HG03460 (cell line): ENCODE results near the gene HIRA.
"Not testable (repeated sequence)": the region's sequence is repeated elsewhere in the genome, so short reads cannot be mapped to it uniquely, and the experiment has no call there.

Source experiments
- ATAC-seq: cut with Tn5 transposase; IDR thresholded peaks from one replicate; pipeline ENCODE4 v1.9.1; 2021; ENCODE audit not compliant: unreplicated experiment

The HIRA gene

DNA sequence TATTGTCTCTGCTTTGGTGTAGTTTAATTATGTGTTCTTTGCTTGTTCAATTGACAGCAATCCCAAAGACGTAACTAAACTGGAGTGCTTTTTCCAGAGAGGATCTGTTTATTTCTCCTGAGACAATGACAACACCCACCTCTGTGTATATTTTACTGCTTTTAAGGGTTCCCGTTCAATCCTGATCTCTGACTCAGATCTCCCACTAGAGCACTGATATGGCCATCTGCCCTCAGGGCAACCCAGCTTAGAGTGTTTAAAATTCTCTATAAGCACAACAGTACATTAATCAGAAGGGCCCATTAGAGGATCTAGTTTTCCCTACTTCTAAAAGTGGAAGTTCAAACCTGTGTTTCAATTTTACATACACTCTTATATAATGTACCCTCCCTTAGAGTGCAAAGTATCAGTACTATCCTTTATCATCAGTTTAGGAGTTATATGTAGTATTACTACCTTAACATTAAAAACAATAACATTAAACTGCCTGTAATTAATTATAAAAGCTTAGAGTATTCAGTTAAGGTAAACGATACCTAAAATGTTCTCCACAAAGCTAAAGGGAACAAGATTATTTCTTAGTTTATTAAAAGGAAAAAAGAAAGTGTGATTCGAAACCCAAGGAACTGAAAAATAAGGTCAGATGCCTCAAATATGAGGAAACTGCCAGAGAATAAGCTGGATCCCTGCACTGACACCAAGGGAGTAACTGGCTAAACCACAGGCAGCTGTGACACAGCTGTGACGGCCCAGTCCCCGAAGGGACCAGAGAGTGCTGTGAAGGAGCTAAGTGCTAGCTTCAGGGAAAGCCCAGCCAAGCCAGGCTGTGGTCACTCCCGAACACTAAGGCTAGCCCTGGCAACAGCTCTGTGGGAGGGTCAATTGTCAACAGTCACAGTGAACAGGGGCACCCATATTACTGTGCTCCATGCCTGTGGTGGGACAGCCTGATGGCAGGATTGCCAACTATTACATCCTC, 32.2 kb upstream of the HIRA start:
- ATAC-seq: no peak

GRCh38 chr22:19463008-19463407, 31.5 kb upstream of the HIRA start:
- no peak for ATAC-seq

- no peak for ATAC-seq
Observed at GRCh38 chr22:19461506-19461905, 30.0 kb upstream of the HIRA start.

- no peak for ATAC-seq
Observed at GRCh38 chr22:19460036-19460435, 28.5 kb upstream of the HIRA start.

DNA sequence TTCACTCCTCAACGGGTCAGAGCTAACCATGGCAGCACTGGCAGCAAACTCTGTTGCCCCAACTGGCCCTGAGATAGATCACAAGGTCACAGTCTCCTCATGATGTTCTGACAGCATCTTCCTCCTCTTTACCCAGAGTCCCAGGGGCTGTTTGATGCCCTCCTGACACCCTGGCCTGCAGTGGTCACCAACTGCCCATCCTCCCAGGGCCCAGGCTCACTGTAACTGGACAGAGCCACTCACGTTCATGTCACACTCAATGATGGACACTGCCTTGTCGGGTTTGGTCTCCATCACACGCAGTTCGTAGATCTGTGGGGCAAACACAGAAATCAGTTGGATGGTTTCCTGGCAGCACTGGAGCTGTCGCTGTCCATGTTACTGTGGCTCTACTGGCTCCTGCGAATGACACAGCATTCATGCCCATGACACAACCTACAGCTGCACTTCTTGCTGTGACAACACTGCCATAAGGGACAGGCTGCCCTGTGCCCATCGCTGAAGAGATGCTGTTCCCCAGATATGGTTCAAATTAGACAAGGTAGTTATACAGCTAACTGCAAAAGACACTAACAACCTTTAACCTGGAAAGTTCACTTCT, 26.4 kb upstream of the HIRA start:
- no peak for ATAC-seq

- ATAC-seq: no peak
Observed at GRCh38 chr22:19456541-19456940, 25.0 kb upstream of the HIRA start.

DNA sequence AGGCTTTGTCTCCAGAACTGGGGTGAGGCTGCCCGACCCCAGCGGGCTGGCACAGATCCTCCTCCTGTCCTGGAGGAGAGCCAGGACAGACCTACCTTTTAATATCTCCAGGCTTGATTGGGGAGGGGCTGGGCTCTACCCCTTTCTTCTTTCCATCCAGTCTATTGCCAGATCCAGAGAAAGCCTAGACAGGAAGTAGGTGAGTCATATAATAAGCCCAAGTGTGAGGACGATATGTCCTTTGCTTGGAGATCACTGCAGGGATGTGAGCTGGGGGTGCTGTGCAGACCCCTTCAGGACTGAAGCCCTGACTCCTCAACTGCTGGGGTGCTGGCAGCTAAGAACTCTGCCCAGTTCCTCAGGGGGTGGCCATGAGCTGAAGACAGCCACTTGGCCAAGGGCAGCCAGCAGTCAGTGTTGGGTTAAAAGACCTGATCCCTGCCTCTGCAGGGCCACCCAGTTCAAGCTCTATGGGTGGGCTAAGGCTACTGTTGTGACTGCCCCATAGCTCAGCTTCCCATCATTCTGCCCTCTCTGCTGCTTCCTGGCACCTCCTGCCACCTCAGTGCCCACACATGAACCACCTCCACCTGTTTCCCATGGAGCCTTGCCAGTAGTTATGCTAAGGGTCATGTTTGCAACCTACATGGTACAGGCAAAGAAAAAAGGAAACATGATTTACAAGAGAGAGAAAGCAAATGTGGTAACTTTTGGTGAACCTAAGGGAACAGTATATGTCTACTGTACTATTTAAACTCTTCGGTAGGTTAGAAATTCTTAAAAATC, 24.2 kb upstream of the HIRA start:
- no peak for ATAC-seq

DNA sequence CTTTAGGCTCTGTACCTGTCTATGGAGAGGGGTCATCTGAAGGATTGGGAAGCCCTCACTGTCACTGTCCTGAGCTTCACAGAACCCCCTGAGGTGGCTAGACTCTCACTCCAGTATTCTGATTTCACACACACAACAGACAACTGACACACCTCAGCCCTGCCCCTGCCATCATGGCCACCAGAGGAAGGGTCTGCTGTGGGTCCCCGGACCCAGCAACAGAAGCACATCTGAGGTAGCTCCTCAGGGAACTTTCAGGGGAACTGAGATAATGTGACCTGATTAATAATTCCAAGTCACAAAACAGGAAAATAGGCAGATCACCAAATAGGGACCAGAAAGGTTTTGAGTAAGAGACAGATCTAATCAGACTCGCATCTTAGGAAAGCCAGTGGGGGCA, 23.5 kb upstream of the HIRA start:
- ATAC-seq: no peak

GRCh38 chr22:19454156-19454555, 22.6 kb upstream of the HIRA start:
- ATAC-seq: no peak

- no peak for ATAC-seq
Observed at GRCh38 chr22:19453718-19454117, 22.2 kb upstream of the HIRA start.

DNA sequence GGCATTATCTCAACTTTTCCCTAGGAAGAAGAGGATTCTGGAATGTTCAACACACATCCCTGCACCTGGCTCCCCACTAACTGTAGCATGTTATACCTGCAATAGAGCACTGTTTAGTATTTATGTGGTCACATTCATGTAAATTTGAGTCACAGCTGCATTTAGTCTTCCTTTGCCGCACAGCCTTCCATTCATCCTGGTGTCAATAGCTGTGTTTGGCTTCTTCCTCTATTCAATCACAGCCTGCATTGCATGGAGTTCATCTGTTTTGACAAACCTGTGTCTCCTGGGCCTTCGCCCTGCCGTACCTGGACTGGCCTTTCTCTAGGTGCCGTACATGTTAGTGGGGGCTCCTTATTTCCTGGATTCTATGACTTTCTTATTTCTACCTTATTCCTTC, 20.0 kb upstream of the HIRA start:
- ATAC-seq: no peak

GRCh38 chr22:19450363-19451175, 19.0 kb upstream of the HIRA start:
- ATAC-seq: no peak

GRCh38 chr22:19449422-19449767, 17.9 kb upstream of the HIRA start:
- ATAC-seq: no peak

DNA sequence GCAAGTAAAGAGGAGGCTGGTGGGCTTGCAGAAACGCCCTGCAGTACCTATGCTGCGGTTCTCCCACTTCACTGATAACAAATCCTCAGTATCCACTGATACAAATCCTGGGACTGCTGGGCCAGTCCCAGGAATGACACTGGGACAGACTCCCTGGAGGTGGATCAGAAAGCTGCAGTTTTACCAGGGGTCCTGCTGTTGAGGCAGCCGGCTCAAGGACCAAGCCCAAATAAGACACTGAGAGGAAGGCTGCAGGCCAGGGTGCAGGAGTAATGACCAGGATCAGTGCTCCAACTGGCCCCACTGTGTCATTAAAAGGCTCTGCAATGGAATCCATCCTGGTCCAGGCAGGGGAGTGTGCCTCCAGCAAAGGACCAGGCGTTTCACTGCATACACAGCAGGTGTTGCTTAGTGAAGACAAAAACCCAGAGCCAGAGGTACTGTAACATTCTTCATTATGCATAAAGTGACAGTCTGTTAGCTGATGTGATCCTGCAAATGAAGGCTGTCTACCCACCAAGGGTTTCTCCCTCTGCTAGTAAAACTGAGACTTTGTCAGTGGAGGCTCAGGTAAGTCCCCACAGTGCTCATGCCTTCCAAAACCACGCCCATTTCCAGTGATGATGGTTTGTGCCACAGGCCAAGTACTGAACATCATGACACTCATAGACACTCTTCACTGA, 17.3 kb upstream of the HIRA start:
- no peak for ATAC-seq

DNA sequence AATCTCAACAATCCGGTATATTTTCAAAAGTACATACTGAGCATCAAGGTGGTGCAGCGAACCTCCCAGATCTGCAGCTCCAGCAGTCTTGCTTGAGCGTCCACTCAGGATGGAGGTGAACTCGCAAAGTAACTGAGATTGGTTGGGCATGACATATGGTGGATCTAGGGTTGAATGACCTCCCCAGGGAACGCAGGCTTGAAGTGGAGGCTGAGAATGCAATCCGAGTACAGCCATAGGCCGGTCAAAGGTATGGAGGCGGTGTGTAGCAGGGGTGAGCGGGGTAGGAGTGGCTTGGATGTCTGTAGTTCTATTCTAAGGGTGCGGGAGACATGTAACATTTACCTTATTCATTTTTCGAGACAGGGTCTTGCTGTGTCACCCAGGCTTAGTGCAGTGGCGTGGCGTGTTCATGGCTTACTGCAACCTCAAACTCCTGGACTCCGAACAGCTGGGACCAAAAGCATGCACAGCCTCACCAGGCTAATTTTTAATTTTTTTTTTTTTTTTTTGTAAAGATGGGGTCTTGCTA, 16.6 kb upstream of the HIRA start:
- peak; percentile 40 for ATAC-seq

DNA sequence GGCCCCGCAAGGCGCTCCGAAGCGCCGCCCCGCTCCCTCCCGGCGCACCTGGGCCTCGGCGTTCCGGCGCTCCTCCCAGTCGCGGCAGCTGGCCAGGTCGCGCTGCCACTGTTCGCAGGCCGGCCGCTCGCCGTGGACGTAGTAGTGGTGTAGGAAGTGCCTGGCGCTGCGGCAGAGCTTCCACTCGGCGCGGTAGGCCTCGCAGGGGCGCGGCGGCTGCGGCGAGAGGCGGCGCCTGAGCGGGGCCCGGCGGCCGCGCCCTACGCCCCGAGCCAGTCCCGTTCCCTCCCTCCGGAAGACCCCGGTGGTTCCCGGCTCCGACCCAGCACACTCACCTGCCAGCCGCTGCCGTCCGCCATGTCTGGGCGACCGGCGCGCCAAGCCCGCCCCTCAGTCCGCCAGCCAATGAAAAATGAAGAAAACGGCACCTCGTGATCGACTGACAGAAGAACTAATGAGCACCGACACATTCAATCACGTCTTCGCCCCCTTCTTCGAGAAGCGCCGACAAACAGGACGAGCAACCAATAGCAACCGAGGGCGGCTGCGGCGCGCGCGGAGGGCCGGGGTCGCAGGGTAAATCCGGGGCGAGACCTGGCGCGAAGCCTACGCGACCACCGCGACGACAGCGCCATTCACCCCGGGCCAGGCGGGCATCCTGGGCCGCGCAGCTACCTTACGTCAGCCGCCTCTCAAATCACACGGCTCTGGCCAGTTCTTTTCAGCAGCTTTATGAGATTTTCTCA, 16.0 kb upstream of the HIRA start, which contains the start of gene C22orf39:
Gene C22orf39 (minus strand): TSS at position 382 of the 746 bp plus-strand sequence. CDS start 23 bp downstream, at position 359.
- peak; percentile 74 for ATAC-seq

DNA sequence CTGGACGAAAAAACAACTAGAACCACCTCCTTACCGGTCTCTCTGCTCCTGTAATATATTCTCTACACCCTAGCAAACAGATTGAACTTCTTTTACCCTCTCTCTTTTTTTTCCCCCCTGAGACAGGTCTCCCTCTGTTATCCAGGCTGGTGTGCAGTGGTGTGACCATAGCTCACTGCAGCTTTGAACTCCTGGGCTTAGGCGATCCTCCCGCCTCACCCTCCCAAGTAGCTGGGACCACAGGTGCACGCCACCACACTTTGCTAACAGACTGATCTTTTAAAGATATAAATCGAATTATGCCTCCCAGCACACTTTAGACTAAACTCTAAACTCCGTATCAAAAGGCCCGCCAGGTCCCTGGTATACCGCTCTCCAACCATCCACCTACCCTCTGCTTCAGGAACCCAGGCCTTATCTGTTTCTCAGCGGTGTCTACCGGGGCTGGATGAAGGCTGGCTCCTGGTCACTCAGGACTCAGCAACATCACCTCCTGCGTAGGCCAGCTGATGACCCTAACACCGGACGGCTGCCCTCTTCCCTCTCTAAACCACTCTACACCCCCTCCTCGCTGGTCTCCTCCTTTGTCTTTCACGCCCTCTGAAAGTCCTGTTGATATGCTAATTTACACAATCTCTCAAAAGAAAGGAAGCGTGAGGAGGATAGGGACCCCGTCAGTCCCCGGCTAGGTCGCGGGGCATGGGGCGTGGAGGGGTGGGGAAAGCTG, 15.2 kb upstream of the HIRA start:
- peak; percentile 6 for ATAC-seq

- ATAC-seq: not testable (repeated sequence)
Observed at GRCh38 chr22:19445279-19445982, 13.9 kb upstream of the HIRA start.
